Mucosa of descending colon (tissue), 3 donors: ENCODE measurements around the gene ELP2. TPM values are rescaled to one million over a fixed set of nuclear protein-coding genes. Genes with fewer than 3 reads are reported as not detected.

Source experiments
- ATAC-seq: fragments of 200-7000 bp; cut with Tn5 transposase; one replicate; pipeline ENCODE4 v1.9.1; 2020; ENCODE audit warnings: mild to moderate bottlenecking, moderate library complexity
- DNase-seq, 3 donors: peaks; one replicate each; pipeline ENCODE4 v3.0.0-alpha.2; 2020
- H3K36me3 ChIP-seq: fragments of 200-600 bp; one replicate; pipeline ENCODE4 v1.8.0; 2021; ENCODE audit warnings: low read depth, mild to moderate bottlenecking
- H3K4me1 ChIP-seq: fragments of 200-600 bp; one replicate; pipeline ENCODE4 v1.8.0; 2021; ENCODE audit warnings: low read depth, mild to moderate bottlenecking
- H3K4me3 ChIP-seq: fragments of 200-600 bp; one replicate; pipeline ENCODE4 v1.8.0; 2021; ENCODE audit warnings: mild to moderate bottlenecking
- H3K9me3 ChIP-seq: fragments of 200-600 bp; one replicate; pipeline ENCODE4 v1.8.0; 2021; ENCODE audit warnings: mild to moderate bottlenecking
- intact Hi-C, 2 donors: fragments of 100-400 bp; cut with DNase I in 1 of 2; cut with micrococcal nuclease in 1 of 2; formaldehyde crosslinking; loops; one replicate each; pipeline versions ENCODE4 v1.11.0 to v1.11.1; 2022; cut with DNase I, micrococcal nuclease
- total RNA-seq, 3 donors: library from RNA; stranded (reverse); fragmentation: NEBNext Ultra II Directional in 2 of 3; extraction: Animal tissue kit (Norgen Biotek cat#: 25700) in 2 of 3; gene quantifications; one replicate each; pipeline versions ENCODE4 v1.2.1 to v1.2.4, GENCODE V29; 2021 to 2023
- TF ChIP-seq, protein P1 (sequence below): fragments of 200-600 bp; IDR thresholded peaks from one replicate; pipeline ENCODE4 v1.8.0; 2022; ENCODE audit warnings: antibody characterized with exemption, mild to moderate bottlenecking
- donor health status: DM: no; HTN: no; CAD: no; lungs with moderate emphysema.
- donor health status: DM: no; HTN: no; CAD: no.
- donor health status: DM: no; HTN: yes; CAD: no.

The ELP2 gene
- total RNA-seq, 3 donors from 2014 or later: 45.4 to 62.9 (median 55.4) TPM

- Histone ChIP-seq H3K4me1 (peaks cover 15% of the 10 kb centered on the region), H3K4me3 (no peak overlapping the region), H3K9me3 (no peaks in the 10 kb centered on the region), H3K36me3 (no peaks in the 10 kb centered on the region)
- DNase-seq: peak; percentile 83 to 91 (median 84)
- peak; percentile 99 for ATAC-seq
- TF ChIP-seq, protein P1, sequence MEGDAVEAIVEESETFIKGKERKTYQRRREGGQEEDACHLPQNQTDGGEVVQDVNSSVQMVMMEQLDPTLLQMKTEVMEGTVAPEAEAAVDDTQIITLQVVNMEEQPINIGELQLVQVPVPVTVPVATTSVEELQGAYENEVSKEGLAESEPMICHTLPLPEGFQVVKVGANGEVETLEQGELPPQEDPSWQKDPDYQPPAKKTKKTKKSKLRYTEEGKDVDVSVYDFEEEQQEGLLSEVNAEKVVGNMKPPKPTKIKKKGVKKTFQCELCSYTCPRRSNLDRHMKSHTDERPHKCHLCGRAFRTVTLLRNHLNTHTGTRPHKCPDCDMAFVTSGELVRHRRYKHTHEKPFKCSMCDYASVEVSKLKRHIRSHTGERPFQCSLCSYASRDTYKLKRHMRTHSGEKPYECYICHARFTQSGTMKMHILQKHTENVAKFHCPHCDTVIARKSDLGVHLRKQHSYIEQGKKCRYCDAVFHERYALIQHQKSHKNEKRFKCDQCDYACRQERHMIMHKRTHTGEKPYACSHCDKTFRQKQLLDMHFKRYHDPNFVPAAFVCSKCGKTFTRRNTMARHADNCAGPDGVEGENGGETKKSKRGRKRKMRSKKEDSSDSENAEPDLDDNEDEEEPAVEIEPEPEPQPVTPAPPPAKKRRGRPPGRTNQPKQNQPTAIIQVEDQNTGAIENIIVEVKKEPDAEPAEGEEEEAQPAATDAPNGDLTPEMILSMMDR: no peak
- intact Hi-C loops: no loop called here
Observed at GRCh38 chr18:36176177-36176584, 46.5 kb downstream of the ELP2 start.

DNA sequence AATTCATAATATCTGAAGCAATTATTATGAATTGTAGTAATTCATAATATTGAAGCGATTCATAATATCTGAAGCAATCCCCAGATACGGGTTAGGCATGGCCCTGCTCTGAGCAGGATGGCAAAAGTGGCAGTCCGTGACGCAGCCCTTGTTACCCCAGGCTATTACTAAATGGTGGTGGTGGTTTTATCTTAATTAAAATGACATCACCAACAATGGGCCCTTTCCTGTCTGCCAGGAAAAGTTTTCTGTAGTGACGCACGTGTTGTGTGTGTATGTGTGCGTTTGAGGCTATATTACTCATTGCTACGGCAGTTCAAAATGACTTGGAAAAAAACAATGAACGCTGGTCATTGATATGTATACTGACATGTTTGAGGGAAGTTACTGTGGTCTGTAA, 47.0 kb downstream of the ELP2 start:
- no peak for DNase-seq
- Histone ChIP-seq H3K4me3 (no peak overlapping the region), H3K9me3 (no peaks in the 10 kb centered on the region), H3K4me1 (peaks cover 15% of the 10 kb centered on the region), H3K36me3 (no peaks in the 10 kb centered on the region)
- no peak for ATAC-seq
- TF ChIP-seq, protein P1: no peak
- intact Hi-C loops: no loop called here

GRCh38 chr18:36177913-36178312, 48.2 kb downstream of the ELP2 start:
- Histone ChIP-seq H3K9me3 (no peaks in the 10 kb centered on the region), H3K4me1 (peaks cover 15% of the 10 kb centered on the region), H3K4me3 (no peak overlapping the region), H3K36me3 (no peaks in the 10 kb centered on the region)
- intact Hi-C loops: no loop called here
- TF ChIP-seq, protein P1: no peak
- no peak for ATAC-seq
- DNase-seq: no peak

DNA sequence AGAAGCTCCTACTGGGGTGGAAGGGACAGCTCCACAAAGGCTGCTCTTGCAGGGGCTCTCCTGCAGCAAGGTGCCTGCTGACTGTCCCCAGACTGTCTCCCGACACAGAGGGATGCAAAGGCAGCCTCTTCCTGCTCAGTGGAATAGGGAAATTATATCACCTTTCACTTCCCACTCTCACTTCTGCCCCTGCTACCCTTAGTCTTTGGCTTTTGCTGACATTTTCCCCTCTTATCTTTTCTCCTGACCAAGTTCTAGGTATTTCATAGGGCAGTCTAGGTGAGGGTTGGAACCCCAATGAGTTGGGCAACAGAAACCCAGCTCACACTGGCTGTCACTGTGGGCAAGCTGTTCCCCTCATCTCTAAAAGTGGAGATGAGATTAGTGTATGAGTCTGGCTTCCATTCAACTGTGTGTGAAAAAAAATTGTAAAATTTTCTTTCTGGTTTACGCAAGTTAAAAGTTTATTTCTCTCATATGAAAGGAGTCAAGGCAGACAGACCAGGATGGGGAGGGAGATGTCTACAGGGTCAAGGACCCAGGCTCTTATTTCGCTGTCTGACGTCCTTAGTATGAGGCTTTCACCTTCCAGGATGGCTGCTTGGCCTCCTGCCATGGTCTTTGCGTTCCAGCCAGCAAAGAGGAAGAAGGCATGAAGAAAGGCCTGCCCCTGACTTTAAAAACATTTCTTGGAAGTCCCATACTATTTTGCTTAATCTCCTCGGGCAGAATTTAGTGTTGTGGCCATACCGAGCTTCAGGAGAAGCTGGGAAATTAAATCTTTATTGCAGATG, 50.1 kb downstream of the ELP2 start:
- H3K36me3 ChIP-seq: no peaks in the 10 kb centered on the region
- intact Hi-C loops: no loop called here
- peaks cover 15% of the 10 kb centered on the region for H3K4me1 ChIP-seq
- TF ChIP-seq, protein P1: no peak
- H3K4me3 ChIP-seq: no peak overlapping the region
- no peaks in the 10 kb centered on the region for H3K9me3 ChIP-seq
- DNase-seq (peak; percentile 69 to 75 (median 70)), ATAC-seq (no peak)

GRCh38 chr18:36181441-36181840, 51.7 kb downstream of the ELP2 start:
- intact Hi-C loops: no loop called here

More at GRCh38 chr18:36181441-36181840, 51.7 kb downstream of the ELP2 start:
- TF ChIP-seq, protein P1: no peak
- ATAC-seq: no peak
- DNase-seq: no peak
- Histone ChIP-seq H3K4me1 (peaks cover 11% of the 10 kb centered on the region), H3K4me3 (no peak overlapping the region), H3K9me3 (no peaks in the 10 kb centered on the region), H3K36me3 (no peaks in the 10 kb centered on the region)
